ENCODE results near the gene TMEM63A.

The TMEM63A gene

GRCh38 chr1:225866981-225867380 lies 15.2 kb downstream of the TMEM63A start:
- DNase-seq (ENCODE audit: low spot score) = no peak

DNA sequence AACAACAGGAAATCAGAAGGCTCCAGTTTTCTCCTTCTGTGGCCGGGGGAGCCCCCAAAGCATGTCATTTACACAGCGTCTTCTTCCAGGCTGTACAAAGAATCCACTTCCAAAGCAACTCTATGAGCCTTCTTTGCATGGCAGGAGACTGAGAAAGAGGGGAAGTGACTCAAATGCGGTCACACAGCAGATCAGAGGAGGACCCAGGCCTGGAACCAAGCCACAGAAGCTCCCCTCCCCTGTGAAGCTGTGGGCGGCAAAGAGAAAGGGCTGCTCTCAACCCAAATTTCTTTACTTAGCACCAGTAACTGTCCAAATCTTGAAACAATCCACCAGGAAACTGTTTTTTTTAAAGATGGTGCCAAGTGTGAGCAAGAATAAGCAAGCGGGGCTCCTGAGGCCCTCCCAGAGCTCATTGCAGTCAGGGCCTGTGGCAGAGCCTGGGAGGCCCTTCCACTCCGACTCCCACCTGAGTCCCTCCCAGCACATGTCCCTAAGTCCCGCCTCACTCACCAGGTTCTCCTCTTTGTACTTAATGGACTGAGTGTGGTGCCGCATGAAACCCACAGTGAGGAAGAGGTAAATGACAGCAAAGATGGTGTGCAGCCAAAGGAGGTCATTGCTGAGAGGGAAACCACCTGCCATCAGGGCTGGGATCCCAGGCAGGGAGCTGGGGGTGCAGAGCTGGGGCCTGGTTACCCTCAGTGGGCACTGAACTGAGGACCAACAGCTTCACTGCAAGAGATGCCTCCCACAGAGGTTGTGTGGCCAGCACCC lies 15.9 kb downstream of the TMEM63A start:
- no peak for DNase-seq (ENCODE audit: low spot score)

DNA sequence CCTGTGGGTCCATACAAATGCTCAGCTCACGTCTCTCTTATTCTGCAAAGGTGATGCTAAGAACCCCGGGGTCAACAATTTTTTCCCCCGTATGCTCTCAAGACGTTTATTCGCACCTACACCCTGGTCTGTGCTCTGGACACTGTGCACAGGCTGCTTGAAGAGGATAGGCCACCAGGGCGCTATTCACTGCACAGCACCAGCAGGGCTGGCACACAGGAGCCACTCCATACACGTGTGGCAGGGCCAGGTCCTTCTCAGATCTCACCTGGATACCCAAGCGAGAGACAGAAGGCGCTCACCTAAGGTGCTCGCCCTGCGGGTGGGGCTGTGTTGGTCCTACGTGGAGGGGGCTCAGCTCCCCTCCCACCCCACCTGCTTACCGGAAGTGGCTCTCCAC lies 16.7 kb downstream of the TMEM63A start:
- no peak for DNase-seq (ENCODE audit: low spot score)

- no peak for DNase-seq (ENCODE audit: low spot score)
These were observed 19.0 kb downstream of the TMEM63A start for GRCh38 chr1:225863167-225863566.

DNA sequence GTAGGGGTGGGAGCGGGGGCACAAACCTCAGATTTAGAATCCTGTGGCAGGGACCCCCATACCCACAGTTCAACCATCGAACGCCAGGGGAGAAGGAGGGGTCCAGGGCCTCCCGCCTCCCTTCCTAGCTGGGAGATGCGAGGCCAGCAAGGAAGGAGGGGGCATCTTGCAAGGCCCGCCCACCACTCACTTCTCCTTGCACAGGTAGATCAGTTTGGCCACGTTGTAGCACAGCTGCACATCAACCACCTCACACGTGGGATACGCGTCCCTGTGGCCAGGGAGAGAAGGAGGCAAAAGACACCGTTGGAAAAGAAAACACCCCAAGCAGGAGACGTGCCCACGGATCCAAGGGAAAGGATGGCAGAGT lies 19.6 kb downstream of the TMEM63A start:
- DNase-seq (ENCODE audit: low spot score) = no peak

DNA sequence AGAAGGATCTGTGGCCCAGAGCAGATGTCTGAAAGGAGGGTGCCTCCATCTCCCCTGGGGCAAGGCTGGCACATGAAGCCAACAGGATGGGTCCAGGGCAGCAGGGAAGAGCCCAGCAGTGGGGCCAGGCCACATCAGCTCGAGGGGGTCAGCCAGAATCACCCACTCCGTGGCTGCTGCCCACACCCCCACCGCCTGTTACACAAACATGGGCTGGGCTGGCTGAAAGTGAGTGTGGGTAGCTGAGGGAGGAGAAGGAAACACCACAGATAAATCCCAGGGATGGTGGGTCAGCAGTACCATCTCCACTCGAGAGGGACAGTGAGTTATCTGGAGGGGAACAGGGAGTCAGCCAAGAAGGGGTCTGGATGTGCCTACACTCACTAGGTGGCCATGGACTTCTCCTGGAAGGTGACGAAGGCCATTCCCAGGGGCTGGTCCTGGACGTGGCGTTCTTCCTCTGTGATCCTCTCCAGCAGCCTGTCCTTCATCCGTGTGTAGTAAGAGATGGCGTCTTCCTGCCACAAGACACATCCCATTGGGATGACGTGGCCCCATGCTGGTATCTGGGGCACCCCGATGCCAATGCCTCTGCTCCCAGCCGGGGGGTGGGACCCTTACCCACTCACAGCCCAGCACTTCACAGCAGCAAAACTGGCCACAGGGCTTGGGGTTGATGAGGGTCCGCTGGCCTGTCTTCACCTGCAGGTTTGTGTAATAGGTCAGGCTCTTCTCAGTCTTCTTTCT lies 20.2 kb downstream of the TMEM63A start:
- no peak for DNase-seq (ENCODE audit: low spot score)

DNA sequence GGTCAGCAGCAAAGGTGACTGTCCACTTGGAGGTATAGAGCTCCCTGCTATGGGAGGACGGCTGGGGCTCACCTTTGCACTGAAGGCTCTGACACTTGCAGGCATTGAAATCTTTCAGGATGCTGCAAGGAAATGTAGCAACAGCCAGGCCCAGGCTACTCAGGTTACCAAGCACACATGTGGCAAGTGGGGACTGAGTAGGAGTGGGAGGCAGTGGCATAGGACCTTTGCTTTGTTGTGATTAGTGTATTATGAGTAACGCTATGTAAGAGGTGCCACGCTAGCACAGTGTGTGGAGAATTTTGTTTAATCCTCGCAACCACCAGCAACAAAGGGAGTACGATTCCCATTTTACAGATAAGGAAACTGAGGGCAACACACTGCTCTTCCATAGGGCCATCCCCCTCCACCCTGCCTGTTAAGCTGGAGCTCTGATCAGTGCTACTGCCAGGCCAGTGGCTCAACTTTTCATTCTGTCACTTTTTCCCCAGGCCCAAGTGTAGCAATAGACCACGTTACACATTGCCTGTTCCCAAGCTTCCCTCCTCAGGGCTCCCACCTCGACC lies 21.2 kb downstream of the TMEM63A start:
- no peak for DNase-seq (ENCODE audit: low spot score)

- DNase-seq (ENCODE audit: low spot score) = no peak
These were observed 22.1 kb downstream of the TMEM63A start for GRCh38 chr1:225860107-225860506.

GRCh38 chr1:225859151-225859550 lies 23.0 kb downstream of the TMEM63A start:
- no peak for DNase-seq (ENCODE audit: low spot score)

- DNase-seq (ENCODE audit: low spot score) = peak; percentile 77
These were observed 24.9 kb downstream of the TMEM63A start for GRCh38 chr1:225857256-225857655.

GRCh38 chr1:225855503-225856300 lies 26.5 kb downstream of the TMEM63A start:
- DNase-seq (ENCODE audit: low spot score) = no peak

GRCh38 chr1:225853441-225853840 lies 28.7 kb downstream of the TMEM63A start:
- DNase-seq (ENCODE audit: low spot score) = no peak

DNA sequence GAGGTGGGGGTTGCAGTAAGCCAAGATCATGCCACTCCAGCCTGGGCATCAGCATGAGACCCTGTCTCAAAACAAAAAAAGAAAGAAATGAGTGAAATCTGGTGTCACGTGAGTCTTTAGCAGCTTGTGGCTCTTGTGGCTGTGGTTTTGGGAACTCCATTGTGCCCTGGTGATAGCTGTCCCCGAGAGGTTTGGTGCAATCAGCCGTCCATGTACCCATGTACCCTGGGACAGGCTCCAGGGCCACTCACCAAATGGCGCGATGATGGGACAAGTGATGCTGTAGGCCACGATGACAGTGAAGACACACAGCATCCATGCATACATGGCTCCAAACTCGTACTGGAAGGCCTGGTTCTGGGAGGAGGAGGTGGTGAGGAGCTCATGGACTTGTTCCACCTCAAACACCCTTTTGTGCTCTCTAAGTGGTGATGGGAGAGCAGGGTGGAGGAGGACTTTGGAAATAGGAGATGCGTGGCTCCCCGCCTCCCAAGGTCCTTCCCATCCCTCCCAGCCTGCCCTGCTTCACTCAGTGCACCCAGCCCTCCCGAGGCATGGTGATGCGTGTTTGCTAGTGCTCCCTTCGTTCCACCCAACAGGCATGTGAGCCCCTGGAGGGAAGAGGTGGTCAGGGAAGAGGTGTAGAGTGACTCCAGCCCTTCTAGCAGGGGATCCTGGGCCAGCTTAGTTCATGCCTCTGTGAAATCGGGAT lies 29.6 kb downstream of the TMEM63A start:
- no peak for DNase-seq (ENCODE audit: low spot score)

- no peak for DNase-seq (ENCODE audit: low spot score)
These were observed 30.4 kb downstream of the TMEM63A start for GRCh38 chr1:225851805-225852204.

DNA sequence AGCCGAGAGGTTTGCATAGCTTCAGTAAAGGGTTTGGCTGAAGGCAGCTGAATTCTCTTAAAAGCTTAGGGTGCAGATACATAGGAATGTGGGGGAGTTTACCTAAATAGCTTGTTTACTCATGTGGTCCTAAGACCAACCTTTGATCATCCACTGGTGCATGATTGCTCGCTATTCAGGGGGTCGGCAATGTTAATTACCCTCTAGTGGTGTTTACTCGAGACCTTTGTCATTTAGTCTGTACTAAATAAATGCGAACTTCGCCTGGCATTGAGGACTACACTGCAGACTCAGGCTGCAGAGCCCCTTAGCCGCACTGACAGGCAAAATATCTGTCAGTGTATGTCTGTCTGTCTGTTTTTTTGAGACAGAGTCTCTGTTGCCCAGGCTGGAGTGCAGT lies 31.8 kb downstream of the TMEM63A start:
- DNase-seq (ENCODE audit: low spot score) = no peak

DNA sequence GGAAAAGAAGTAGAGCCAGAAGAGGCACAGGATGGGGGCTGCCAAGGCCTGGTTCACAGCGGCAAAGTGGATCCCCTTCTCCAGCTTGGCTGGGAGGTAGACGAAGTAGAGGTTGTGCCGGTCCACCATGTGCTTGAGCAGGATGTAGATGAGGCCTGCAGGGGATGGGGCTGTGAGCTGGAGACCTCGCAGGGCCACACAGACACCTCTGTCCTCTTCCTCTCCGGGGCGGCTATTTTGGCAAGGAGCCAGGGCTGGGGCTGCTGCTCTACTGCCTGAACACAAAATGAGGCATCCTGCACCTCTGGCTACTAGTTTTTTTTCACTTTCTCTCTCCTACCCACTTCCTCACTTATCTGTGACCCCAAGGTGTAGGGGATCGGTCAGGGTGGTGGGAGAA lies 32.3 kb downstream of the TMEM63A start:
- DNase-seq (ENCODE audit: low spot score) = no peak

DNA sequence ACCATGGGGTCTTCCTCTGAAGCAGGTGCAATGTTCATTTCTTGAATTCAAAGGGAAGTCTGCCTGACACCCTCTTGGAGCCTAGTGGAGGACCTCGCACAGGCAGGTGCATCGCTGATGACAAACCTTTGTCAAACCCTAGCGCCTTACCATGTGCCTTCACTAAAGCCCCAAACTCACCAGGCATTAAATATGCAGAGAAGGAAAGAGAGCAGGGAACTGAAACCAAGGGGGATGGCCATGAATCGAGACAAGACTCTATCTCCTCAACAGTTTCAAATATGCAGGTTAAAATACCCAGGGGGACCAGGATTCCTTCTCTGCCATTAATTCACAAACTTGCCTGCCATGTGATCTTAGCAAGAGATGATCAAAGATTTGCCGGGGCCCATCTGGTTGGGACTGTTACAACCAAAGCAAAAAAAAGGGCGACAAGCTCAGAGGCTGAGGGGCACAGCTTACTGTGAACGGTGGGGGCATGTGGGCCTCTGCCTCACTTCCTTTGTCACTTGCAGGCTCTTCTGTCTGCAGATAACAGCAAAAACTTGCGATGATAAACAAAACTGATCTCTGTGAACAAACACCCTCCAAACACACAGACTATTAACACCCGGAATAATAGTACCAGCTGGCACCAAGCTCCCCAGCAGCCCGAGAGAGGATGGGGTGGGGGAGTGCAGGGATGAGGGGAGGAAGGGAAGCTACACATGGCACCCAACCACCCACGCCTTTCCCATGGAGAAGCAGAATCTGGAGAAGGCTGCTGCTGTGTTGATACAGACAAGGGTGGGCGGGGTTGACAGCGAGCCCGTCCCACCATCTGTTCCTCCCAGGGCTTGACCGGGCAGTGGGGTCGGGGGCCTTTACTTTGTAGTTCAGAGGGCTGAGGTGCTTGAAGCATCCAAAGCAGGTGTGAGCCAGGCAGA lies 33.9 kb downstream of the TMEM63A start:
- peak; percentile 94 for DNase-seq (ENCODE audit: low spot score)

DNA sequence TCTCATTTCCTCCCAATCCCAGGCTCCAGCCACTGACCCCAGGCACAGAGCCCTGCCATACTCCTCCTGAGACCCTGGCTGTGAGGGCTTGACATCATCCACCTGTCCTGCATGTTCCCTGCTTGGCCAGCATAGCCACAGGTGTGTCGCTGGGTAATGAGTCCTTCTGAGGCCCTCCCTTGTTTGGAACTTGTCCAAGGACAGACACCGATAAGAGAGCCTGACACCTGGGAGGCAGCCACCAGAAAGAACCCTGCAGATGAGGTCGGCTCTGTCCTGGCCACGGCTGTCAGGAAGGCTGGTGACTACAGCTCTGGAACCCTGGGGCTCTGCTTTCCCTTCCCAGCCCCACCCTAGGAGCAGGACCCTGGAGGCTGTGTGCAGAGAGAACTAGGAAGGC lies 34.6 kb downstream of the TMEM63A start:
- no peak for DNase-seq (ENCODE audit: low spot score)

GRCh38 chr1:225846331-225847310 lies 35.6 kb downstream of the TMEM63A start:
- no peak for DNase-seq (ENCODE audit: low spot score)
